Measurements from ENCODE around the gene RPUSD4. TPM values are rescaled to one million over a fixed set of nuclear protein-coding genes. Genes with fewer than 3 reads are reported as not detected.

RPUSD4 gene
- total and polyA plus RNA-seq, 9 of the 15 experiments (the other 6 are each of a cell fraction or from before 2014, with no cell fraction given), result 27.4 to 56.2 (median 44.6) TPM

- ChIA-PET CTCF (ENCODE audit: low intra/inter-chr PET ratio) (no interaction called here), POLR2A (no interaction called here)
- no peaks in the 10 kb centered on the region for H3K36me3 ChIP-seq (ENCODE audit: control insufficient read depth, insufficient read depth, low read length)
- no peaks in the 10 kb centered on the region for H4K20me1 ChIP-seq (replicated peaks; ENCODE audit: control insufficient read depth, insufficient read depth, low read length)
- DNase-seq (ENCODE audit: extremely low read depth in 1 of 4, low spot score in 3 of 4) (no peak), FAIRE-seq (no peak), ATAC-seq (no peak)
- in situ Hi-C loops (cut with MboI) (no loop called here), intact Hi-C loops (cut with micrococcal nuclease) (no loop called here)
- no peaks in the 10 kb centered on the region for H3K9me1 ChIP-seq (ENCODE audit: control insufficient read depth, insufficient read depth, low read length)
- H3K79me2 ChIP-seq (ENCODE audit: control insufficient read depth, insufficient read depth, low read length), result no peaks in the 10 kb centered on the region
- H2AFZ ChIP-seq (ENCODE audit: low read depth, low read length), result no peak overlapping the region
- 0% methylated on average over 15 of the region's 15 CpGs for WGBS (ENCODE audit: insufficient coverage, low coverage, missing lambda C conversion rate)
- H3K27ac ChIP-seq (ENCODE audit: extremely low read depth, low read depth, low read length), result no peak overlapping the region
- no TSS peak for BruUV-seq (replicated peaks)
- TF ChIP-seq HDAC3 (IDR thresholded peaks at IDR 0.05; ENCODE audit: borderline replicate concordance, partially characterized antibody) (no peak), NONO (IDR thresholded peaks at IDR 0.05; ENCODE audit: low read depth in 2 of 2, low read length in 1 of 2) (no peak), MEIS2 (IDR thresholded peaks at IDR 0.05; ENCODE audit: partially characterized antibody) (no peak), ZFP91 (CRISPR knock-in tag; IDR thresholded peaks at IDR 0.05) (no peak), HDAC1 (IDR thresholded peaks at IDR 0.05) (no peak), POLR3G (IDR thresholded peaks at IDR 0.05; ENCODE audit: extremely low read depth, insufficient read length, insufficient replicate concordance) (no peak), TFAM (CRISPR knock-in tag; conservative IDR thresholded peaks at IDR 0.05) (no peak), THAP12 (CRISPR knock-in tag; IDR thresholded peaks at IDR 0.05) (no peak), TEAD2 (tag; IDR thresholded peaks at IDR 0.05) (no peak), GATAD2A (IDR thresholded peaks at IDR 0.05) (no peak), MTA2 (IDR thresholded peaks at IDR 0.05; ENCODE audit: low read depth) (no peak), CBX5 (IDR thresholded peaks at IDR 0.05; ENCODE audit: borderline replicate concordance, low read depth) (no peak), ERF (CRISPR knock-in tag; IDR thresholded peaks at IDR 0.05) (no peak)
- 0 out of 2 replicates have a peak, but pooled peaks cover 2% of the 10 kb centered on the region for H3K9me3 ChIP-seq (replicated peaks; ENCODE audit: control insufficient read depth, insufficient read depth, low read depth, low read length)
- H3K9ac ChIP-seq (ENCODE audit: insufficient read depth in 1 of 2, low read depth in 2 of 2, low read length in 2 of 2), result no peak overlapping the region; a peak in 1 of 4 replicates
- H3K4me2 ChIP-seq (ENCODE audit: insufficient read depth, low read length), result no peak overlapping the region
- H3K4me1 ChIP-seq (replicated peaks in 1 of 2; ENCODE audit: control insufficient read depth in 2 of 2, insufficient read depth in 2 of 2, low read length in 2 of 2), result no peaks in the 10 kb centered on the region
- no peak overlapping the region for H3K4me3 ChIP-seq
- H3K27me3 ChIP-seq (ENCODE audit: control insufficient read depth in 2 of 2, insufficient read depth in 2 of 2, low read length in 2 of 2), result peaks cover 46 to 56% of the 10 kb centered on the region in 2 experiments
Measured at GRCh38 chr11:126175393-126175792, 36.1 kb downstream of the RPUSD4 start.

Data from K562 (cell line).